NCI-H82 treated with DMSO at 0.1 percent for 48 hours (cell line): ENCODE measurements around the gene INAFM2.

Source experiments
- DNase-seq: peaks from one replicate; lab custom pipeline; 2025; ENCODE audit not compliant: unreplicated experiment; lab: John Stamatoyannopoulos, UW

Gene INAFM2

GRCh38 chr15:40287505-40287904 lies 36.0 kb upstream of the INAFM2 start:
- DNase-seq: no peak

- no peak for DNase-seq
These were observed 35.5 kb upstream of the INAFM2 start for GRCh38 chr15:40287968-40288367.

- DNase-seq: no peak
These were observed 34.2 kb upstream of the INAFM2 start for GRCh38 chr15:40289140-40289775.

- no peak for DNase-seq
These were observed 33.0 kb upstream of the INAFM2 start for GRCh38 chr15:40290545-40290917.

- no peak for DNase-seq
These were observed 32.4 kb upstream of the INAFM2 start for GRCh38 chr15:40290918-40291574.

- DNase-seq: no peak
These were observed 31.2 kb upstream of the INAFM2 start for GRCh38 chr15:40292246-40292645.

GRCh38 chr15:40293006-40293405 lies 30.5 kb upstream of the INAFM2 start:
- DNase-seq: no peak

GRCh38 chr15:40293905-40294895 lies 29.3 kb upstream of the INAFM2 start:
- no peak for DNase-seq

- DNase-seq: no peak
These were observed 28.2 kb upstream of the INAFM2 start for GRCh38 chr15:40295297-40295696.

- no peak for DNase-seq
These were observed 27.5 kb upstream of the INAFM2 start for GRCh38 chr15:40295877-40296560.

GRCh38 chr15:40296561-40297230 lies 26.8 kb upstream of the INAFM2 start:
- peak; percentile 25 for DNase-seq

GRCh38 chr15:40297356-40297755 lies 26.1 kb upstream of the INAFM2 start:
- no peak for DNase-seq

GRCh38 chr15:40298216-40298935 lies 25.1 kb upstream of the INAFM2 start:
- no peak for DNase-seq

GRCh38 chr15:40300367-40300766 lies 23.1 kb upstream of the INAFM2 start:
- no peak for DNase-seq

GRCh38 chr15:40300771-40301170 lies 22.7 kb upstream of the INAFM2 start:
- DNase-seq: no peak

GRCh38 chr15:40301467-40302179 lies 21.9 kb upstream of the INAFM2 start:
- no peak for DNase-seq

- no peak for DNase-seq
These were observed 21.1 kb upstream of the INAFM2 start for GRCh38 chr15:40302288-40302886.

GRCh38 chr15:40302981-40303380 lies 20.5 kb upstream of the INAFM2 start:
- no peak for DNase-seq

- no peak for DNase-seq
These were observed 19.9 kb upstream of the INAFM2 start for GRCh38 chr15:40303576-40303975.
